ENCODE data around the gene SREBF1.

DNA sequence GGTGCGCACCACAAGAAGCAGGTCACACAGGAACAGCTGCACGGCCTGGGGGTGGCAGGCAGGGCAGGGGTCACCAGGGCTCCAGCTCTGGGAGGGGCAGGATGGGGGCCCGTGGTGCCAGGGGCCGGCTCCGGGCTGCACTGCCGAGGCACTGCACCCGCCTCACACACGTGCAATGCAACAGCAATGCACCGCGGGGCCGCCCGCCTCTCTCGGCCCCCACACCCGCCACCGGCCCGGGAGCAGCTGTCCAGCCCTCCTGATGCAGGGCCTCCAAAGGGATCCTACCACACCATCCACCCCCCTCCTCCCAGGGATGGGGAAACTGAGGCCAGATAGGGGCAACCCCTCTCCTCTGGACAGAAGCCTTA lies 23.1 kb downstream of the SREBF1 start:
- no peak for TF ChIP-seq EZH2 (IDR thresholded peaks at IDR 0.05; ENCODE audit: borderline replicate concordance, low read length)
- TF ChIP-seq, protein P1, sequence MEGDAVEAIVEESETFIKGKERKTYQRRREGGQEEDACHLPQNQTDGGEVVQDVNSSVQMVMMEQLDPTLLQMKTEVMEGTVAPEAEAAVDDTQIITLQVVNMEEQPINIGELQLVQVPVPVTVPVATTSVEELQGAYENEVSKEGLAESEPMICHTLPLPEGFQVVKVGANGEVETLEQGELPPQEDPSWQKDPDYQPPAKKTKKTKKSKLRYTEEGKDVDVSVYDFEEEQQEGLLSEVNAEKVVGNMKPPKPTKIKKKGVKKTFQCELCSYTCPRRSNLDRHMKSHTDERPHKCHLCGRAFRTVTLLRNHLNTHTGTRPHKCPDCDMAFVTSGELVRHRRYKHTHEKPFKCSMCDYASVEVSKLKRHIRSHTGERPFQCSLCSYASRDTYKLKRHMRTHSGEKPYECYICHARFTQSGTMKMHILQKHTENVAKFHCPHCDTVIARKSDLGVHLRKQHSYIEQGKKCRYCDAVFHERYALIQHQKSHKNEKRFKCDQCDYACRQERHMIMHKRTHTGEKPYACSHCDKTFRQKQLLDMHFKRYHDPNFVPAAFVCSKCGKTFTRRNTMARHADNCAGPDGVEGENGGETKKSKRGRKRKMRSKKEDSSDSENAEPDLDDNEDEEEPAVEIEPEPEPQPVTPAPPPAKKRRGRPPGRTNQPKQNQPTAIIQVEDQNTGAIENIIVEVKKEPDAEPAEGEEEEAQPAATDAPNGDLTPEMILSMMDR (conservative IDR thresholded peaks at IDR 0.05 in 1 of 2, IDR thresholded peaks at IDR 0.05 in 1 of 2; ENCODE audit: extremely low read depth in 1 of 2, insufficient read depth in 1 of 2, low read depth in 1 of 2, low read length in 2 of 2): no peak

Measured in mammary epithelial cell (primary cell).